DMS79 (cell line): ENCODE data around the gene TPM4.
"Not testable (repeated sequence)": the region's sequence is repeated elsewhere in the genome, so short reads cannot be mapped to it uniquely, and the experiment has no call there.

Experiments
- DNase-seq: peaks from one replicate; lab custom pipeline; 2025; lab: John Stamatoyannopoulos, UW

The TPM4 gene

GRCh38 chr19:16073988-16074387, 2.3 kb upstream of the TPM4 start:
- DNase-seq: no peak

GRCh38 chr19:16074488-16075365, 1.6 kb upstream of the TPM4 start:
- no peak for DNase-seq

DNA sequence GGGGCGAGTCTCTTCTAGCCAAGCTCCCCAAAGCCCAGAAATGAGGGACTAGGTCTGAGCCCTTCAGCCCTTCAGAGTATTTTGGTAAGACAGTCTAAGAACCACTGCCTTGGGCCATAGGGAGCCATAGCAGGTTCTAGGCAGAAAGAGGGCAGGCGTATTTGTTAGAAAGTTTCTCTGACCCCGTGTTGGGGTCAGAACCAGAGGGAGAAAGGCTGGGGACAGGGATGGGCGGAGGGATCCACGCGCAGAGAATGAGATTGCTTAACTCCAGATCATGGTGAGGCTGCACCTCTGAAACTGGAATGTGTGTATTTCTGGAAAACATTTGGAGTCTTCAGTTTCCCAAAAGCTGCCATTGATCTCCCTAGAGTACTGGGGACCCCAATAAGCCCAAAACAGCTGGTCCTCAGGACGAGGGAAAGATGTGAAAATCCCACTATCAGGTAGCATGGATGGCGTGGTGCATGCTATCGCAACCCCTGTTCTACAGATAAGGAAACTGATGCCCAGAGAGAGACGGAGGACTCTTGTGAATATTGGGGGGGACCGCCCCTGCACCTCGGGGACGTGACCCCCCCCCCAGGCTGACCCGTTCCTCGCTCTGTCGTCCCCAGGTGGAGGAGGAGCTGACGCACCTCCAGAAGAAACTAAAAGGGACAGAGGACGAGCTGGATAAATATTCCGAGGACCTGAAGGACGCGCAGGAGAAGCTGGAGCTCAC, 703 bp upstream of the TPM4 start:
- DNase-seq: no peak

DNA sequence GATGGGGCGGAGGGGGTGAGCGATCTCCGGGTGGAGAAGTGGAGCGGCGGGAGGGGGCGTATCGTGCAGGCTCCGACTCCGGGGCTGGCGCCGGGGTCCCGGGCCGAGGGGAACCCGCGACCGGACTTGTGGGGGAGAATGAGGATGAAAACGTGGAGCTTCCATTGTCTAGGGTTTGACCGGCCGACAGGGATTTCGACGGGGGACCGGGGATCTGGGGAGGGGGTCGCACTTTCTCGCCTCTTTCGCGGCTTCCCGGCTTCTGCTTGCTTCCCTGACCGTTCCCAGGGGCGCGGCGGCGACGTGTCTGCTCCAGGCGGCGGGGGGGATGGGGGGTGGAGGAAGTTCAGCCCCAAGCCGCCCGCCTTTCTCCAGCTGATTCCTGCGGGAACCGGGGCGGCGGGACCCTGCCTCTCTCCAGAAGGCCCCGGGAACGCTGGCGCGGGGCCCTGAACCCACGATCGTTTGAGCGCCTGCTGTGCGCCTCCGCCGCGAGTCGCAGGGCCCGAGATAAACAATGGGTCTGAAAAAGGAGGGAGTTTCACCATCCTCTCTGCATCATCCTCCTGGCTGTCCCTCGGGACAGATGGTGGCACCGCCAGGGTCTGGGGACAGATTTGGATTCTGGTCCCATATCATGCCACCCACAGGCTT, 790 bp downstream of the TPM4 start:
- DNase-seq: no peak

DNA sequence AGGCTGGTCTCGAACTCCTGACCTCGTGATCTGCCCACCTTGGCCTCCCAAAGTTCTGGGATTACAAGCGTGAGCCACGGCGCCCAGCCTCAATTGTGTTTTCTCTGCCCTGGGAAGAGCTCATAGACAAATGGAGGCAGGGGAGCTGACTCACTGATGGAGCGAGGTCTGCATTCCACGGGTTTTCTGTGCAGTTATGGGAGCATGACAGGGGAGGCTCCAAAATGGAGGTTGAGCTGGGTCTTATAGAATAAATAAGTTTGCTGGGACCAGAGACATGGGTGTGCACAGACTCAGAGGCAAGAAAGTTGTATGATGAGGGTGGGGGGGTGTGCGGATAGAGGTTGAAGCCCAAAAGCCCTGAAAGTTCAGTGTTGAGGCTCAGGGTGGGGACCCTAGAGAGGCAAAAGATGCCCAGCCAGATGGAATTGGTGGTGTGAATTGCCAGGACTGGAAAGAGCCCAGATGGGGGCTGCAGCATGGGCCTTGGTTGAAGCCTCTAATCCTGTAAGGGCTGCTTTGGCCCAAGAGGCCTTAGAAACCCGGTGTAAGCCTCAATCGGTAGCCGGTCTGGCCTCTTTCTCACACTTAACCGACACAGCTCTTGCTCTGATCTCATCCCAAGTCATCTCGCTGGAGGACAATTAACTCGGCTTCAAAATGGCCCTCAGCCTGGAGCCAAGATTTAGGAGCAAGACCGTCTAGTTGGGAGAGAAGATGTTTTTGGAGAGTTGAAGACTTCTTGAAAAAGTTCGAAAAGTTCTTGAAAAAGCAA, 1.9 kb downstream of the TPM4 start:
- no peak for DNase-seq

GRCh38 chr19:16078759-16079707, 2.7 kb downstream of the TPM4 start:
- peak; percentile 31 for DNase-seq

GRCh38 chr19:16084067-16084685, 7.9 kb downstream of the TPM4 start:
- DNase-seq: no peak

DNA sequence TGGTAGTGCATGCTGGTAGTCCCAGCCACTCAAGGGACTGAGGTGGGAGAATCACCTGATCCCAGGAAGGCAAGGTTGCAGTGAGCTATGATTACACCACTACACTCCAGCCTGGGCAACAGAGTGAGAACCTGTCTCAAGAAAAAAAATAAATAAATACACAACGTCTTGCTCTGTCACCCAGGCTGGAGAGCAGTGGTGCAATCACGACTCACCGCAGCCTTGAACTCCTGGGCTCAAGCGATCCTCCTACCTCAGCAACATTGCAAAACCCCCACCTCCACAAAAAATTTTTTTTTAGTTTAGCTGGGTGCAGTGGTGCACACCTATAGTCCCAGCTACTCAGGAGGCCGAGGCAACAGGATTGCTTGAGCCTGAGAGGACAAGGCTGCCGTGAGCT, 8.8 kb downstream of the TPM4 start:
- no peak for DNase-seq

- DNase-seq: not testable (repeated sequence)
These were observed 11.1 kb downstream of the TPM4 start for GRCh38 chr19:16087404-16087803.

DNA sequence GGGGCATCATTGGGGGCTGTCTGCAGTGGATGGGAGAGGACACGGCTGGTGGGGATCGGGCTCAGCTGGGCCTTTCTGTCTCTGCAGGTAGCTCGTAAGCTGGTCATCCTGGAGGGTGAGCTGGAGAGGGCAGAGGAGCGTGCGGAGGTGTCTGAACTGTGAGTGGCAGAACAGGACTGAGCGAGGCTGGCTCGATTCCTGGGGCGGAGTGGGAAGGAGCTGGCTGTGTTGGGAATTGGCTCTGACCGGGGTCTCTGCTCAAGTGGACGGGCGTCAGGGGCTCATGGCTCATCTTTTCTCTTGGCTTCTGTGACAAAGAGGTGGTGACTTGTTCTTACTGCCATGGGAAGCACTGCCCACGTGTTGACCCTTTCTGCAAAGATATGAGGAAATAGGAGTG, 11.6 kb downstream of the TPM4 start:
- DNase-seq: no peak

DNA sequence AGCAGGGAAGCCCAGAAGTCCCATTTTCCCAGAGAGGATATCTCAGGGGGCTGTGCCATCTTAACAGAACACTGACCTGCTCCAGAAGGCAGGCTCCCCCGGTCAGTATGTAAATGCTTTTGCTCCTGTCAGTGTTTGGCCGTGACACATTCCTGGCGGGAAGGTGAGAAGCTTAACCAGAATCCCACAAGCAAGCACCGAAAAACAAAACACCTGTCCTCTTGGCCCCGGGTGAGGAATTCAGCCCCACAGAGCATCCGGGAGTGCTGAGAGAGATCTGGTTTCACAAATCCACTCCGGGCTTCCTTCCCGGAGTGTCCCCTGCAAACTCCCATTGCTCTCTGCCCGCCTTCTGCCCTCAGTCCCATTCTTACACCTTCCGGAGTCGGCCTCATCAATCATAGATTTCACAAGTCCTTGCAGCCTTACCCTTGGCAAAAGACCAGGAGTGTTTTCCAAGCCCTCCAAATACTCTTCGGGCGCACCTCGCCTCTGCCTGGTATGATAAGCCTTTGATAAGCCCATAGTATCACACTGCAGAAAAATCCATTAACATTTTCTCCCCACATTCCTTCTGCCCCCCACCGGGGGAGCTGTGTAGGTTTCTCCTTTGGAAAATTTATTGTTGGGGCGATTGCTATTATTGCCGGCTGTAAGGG, 12.2 kb downstream of the TPM4 start:
- no peak for DNase-seq

DNA sequence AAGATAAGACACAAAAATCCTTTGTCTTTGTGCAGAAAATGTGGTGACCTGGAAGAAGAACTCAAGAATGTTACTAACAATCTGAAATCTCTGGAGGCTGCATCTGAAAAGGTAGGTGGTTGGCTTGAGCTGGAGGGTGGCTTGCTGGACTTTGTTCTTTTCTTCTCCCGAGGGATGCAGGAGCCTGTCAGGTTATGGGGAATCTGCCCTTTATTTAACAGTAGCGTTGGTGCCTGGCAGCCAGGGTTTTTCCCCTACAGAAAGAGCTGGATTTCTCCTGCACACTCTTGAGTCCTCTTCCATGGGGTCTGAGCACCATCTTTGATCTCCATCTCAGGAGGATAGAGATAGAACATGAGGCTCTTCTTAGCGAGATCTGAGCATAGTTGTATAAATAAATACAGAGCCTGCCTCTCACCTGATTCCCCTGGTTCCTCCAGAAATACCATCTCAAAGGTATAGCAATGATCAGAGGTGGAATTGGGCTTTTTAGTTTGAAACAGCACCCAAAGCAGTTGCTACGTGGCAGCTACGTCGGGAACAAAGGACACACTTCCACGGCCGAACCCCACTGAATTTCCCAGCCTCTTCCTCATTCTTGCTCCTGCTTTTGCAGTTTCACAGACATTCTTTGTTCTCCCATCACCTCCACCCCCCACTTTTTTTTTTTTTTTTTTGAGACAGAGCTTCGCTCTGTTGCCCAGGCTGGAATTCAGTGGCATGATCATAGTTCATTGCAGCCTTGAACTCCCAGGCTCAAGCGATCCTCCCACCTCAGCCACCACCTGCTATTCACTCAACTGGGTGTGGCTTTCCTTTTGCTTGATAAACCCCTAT, 12.9 kb downstream of the TPM4 start:
- DNase-seq: no peak

DNA sequence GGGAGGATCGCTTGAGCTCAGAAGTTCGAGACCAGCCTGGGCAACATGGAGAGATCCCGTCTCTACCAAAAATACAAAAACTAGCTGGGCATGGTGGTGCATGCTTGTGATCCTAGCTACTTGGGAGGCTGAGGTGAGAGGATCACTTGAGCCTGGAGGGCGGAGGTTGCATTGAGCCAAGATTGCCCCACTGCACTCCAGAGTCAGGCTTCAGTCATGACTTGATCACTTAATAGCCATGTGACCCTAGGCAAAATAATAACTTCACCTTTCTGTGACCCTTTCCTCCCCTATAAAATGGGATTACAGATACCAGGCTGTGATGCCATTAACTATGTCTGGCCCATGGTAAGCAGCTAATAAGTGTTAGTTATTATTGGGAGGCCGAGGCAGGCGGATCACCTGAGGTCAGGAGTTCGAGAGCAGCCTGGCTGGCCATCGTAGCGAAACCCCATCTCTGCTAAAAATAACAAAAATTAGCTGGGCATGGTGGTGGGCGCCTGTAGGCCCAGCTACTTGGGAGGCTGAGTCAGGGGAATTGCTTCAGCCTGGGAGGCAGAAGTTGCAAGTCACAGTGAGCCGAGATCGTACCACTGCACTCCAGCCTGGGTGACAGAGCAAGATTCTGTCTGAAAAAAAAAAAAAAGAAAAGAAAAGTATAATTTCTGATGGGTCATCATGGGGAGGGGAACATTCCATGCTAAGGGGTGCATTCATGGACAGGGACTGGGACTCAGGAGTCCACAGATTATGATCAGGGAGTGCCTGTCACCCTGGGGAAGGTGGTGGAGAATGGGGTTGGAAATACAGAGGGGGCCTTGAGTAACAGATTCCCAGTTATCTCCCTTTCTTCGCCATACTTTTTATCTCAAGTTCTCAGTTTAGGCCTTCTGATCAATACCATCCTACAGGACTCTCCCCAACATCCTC, 15.5 kb downstream of the TPM4 start:
- no peak for DNase-seq

DNA sequence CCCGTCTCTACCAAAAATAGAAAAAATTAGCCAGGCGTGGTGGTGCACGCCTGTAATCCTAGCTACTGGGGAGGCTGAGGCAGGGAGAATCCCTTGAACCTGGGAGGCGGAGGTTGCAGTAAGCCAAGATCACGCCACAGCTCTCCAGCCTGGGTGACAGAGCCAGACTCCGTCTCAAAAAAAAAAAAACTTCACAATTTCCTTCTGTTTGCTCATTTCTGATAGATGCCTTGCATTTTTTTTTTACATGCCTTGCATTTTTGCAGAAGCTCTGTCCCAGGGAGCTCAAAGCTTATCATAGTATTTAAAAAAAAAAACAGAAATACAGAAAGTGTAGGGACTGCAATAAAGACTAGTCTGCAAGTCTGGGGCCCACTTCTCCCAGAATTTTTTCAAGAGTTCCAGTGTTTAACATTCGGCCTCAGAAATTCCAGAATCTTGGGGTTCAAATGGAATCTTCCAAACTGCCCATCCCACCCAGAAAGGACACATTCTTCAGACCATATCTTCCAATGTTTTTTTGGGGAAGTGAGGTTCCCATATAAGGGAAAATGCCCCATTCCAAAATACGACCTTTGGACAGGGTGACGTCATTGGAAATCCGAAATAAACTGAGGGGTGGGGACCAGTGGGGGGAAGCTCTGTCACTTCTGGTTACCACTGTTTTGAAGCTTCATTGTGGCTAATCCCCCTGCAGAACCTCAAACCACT, 18.2 kb downstream of the TPM4 start:
- no peak for DNase-seq

DNA sequence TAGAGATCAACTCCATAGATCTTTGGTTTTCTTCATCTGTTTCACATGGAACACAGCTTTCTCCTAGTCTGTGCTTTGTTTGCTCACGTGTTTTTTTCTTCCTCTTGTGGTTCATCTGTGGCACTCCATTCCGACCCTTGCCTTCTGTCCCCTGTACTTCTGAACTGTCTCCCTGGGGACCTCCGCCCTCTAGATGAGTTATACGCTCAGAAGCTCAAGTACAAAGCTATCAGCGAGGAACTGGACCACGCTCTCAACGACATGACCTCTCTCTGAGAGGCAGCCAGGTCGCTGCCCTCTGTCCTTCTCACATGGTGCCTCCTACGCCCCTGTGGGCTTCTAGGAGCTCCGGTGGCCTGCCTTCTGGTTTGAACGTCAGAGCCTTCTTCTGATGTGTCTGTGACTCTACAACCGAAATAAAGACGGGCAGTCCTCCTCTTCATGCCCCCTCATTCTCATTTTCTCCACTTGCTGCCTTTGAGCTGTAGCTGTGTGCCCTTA, 18.8 kb downstream of the TPM4 start:
- no peak for DNase-seq

DNA sequence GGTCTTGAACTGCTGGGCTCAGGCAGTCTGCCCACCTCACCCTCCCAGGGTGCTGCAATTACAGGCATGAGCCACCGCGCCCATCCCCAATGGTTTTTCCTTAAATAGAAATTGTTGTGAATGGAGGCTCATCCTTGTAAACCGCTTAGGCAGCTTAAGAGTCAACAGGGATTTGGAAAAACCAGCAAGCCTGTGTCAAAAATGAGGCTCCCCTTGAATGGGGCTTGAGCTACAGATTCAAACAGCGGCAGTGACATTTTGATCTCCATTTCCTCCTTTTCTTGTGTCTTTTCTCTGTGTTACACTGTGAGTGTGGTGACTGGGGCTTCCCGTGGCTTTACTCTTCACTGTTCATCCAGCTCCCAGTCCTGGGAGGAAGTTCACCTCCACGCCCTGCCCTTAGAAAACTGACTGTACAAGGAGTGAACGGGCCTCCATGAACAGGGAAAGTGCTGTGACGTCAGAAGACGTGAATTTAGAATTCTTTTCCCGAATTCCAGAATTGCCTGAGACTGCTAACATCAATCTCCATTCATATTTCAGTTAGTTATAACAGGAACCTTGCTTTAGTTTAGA, 20.1 kb downstream of the TPM4 start:
- DNase-seq: no peak

DNA sequence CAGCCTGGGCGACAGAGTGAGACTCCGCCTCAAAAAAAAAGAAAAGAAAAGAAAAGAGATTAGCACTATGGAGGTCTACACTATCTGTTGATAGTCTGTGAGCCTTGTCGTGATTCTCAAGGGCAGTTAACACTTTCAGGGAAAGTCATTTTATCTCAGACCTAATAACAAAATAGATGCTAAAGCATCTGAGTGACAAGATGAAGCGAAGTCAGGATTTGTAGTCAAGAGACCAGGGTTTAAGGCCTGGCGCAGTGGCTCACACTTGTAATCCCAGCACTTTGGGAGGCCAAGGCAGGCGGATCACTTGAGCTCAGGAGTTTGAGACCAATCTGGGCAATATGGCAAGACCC, 22.1 kb downstream of the TPM4 start:
- no peak for DNase-seq
